LNCAP (cell line): ENCODE results near the gene EVI5L.

ENCODE experiments used
- TF ChIP-seq, protein P1 (sequence below): fragments of 450-650 bp; IDR thresholded peaks from 2 replicates; pipeline ENCODE4 v1.5.1; 2017; ENCODE audit warnings: mild to moderate bottlenecking

EVI5L gene

DNA sequence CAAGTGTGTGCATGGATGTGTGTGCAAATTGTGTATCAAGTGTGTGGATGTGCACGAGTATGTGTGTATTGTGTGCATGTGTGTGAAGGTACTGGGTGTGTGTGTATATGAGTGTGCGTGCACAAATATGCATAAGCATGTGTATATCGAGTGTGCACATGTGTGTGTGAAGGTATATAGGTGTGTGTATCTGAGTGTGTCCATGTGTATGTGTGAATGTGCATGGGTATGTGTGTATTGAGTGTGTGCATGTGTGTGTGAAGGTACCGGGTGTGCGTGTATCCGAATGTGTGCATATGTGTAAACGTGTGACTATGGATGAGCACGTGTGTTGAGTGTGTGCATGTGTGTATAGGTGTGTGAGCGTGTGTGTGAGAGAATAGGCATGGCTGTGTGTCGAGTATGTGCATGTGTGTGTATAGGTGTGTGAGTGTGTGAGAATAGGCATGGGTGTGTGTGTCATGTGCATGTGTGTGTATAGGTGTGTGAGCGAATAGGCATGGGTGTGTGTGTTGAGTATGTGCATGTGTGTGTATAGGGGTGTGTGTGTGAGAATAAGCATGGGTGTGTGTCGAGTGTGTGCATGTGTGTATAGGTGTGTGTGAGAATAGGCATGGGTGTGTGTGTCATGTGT, 12.8 kb downstream of the EVI5L start:
- TF ChIP-seq, protein P1, sequence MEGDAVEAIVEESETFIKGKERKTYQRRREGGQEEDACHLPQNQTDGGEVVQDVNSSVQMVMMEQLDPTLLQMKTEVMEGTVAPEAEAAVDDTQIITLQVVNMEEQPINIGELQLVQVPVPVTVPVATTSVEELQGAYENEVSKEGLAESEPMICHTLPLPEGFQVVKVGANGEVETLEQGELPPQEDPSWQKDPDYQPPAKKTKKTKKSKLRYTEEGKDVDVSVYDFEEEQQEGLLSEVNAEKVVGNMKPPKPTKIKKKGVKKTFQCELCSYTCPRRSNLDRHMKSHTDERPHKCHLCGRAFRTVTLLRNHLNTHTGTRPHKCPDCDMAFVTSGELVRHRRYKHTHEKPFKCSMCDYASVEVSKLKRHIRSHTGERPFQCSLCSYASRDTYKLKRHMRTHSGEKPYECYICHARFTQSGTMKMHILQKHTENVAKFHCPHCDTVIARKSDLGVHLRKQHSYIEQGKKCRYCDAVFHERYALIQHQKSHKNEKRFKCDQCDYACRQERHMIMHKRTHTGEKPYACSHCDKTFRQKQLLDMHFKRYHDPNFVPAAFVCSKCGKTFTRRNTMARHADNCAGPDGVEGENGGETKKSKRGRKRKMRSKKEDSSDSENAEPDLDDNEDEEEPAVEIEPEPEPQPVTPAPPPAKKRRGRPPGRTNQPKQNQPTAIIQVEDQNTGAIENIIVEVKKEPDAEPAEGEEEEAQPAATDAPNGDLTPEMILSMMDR = no peak

DNA sequence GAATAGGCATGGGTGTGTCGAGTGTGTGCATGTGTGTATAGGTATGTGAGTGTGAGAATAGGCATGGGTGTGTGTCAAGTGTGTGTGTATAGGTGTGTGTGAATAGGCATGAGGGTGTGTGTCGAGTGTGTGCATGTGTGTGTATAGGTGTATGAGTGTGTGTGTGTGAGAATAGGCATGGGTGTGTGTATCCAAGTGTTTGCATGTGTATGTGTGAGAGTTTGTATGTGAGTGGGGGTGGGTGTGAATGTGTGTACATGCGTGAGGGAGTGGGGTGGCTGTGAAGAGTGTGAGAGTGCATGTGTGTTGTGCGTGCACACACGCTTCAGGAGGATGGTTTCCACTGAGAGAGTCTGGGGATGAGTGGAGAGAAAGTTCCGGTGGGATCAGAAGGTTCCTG, 13.5 kb downstream of the EVI5L start:
- TF ChIP-seq, protein P1 = no peak

DNA sequence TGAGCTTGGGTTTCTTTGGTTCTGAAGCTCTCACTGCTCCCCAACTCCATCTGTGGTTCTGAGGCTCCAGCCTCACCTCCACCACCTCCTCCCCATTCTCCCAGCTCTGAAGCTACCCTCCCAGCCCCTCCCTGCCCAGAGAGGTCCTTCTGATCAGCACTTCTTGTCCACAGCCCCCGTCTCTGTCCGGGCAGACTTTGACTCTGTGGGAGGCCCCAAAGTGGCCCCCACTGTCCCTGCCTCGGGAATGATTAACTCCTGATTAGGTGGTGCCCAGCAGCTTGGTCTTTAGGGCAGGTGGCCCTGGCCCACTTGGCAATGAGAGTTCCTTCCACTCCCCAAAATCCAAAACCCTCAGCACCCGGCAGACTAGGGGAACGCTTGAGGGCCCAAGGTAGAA, 14.4 kb downstream of the EVI5L start:
- TF ChIP-seq, protein P1 = no peak

DNA sequence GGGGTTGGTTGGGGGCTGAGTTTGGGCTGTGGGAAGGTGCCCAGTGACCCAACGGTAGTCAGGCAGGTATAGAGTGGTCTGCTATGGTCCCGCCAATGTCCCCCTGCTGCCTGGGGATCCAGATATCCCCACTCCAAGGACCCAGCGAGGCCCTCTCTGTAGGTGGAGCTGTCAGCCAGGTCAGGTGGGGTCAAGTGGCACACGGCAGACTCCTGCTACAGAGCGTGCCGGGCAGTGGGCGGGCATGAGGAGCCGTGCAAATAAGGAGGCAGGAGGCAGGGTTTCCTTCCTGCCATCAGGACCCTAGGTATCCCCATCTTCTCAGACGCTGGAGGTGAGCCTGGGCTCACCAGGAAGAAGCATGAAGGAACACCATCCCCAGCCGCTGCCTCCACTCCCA, 14.9 kb downstream of the EVI5L start:
- TF ChIP-seq, protein P1 = no peak

DNA sequence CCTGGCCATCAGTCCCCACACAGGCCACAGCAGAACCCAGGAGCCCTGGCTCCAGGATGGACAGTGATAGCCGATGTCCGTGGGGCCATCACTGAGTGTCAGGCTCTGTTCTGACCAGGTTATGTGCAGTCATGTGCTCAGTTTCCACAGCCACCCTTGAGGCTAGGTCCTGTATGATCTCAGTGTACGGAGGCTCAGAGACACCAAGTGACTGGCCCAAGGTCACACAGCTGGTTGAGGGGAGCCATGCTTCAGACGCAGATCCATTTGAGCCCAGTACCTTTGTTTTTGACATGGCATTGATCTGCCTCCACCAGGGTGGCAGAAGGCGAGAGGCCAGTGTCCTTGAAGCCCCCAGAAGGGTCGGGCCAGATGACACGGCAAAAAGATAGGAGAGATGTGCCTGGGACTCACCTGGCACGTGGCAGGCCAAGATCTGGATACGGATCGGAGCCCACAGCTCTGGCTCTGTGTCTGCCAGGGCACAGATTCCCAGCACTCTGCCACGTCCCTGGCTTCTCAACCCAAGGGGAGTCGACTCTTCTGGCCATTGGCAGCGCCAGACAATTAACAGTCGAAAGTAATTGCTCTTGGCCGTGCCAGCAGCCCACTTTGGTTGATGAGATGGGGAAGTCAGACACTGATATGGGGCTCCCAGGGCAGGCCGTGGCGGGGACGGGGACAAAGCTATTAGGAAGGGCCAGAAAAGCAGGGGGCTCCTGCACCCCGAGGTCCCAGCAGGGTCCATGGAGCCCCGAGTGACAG, 15.6 kb downstream of the EVI5L start:
- TF ChIP-seq, protein P1 = no peak

DNA sequence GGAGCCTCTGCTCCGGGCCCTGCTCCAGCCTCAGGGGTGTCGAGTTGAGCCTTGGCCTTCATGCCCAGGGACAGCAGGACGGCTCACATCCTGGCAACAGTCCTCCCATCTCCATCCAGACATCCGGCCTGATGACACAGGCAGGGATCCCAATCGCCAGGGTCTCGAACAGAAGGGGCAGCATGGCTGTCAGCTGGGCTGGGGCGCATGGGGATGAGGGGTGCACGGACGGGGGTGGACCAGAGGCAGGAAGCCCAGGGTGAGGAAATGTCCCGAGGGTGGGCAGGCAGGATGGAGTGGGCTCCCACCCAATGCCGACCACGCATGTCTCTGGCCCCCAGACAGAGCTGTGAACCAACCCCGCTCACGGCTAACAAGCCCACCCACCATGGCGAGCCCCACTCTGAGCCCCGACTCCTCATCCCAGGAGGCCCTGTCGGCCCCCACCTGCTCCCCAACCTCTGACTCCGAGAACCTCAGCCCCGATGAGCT, 16.2 kb downstream of the EVI5L start:
- TF ChIP-seq, protein P1 = no peak

DNA sequence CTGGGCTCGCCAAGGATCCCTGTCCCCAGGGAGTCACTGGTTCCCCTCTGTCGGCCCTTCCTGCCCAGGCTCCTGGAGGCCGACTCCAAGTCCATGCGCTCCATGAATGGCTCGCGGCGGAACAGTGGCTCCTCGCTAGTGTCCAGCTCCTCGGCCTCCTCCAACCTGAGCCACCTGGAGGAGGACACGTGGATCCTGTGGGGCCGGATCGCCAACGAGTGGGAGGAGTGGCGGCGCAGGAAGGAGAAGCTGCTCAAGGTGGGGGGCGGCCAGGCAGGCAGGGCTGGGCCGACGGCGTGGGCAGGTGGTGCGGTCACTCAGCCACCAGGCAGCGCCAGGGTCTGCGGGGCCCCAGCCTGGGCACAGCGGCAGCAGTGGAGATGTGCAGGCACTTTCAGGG, 17.6 kb downstream of the EVI5L start:
- TF ChIP-seq, protein P1 = no peak
